ENCODE data around the gene APH1A. TPM values are rescaled to one million over a fixed set of nuclear protein-coding genes. Genes with fewer than 3 reads are reported as not detected.

The APH1A gene
- polyA plus RNA-seq, 3 donors, result 83.7 to 134 (median 83.9) TPM

Small RNA genes lying within 50 kb of the gene (small RNA-seq; reads per million reads assigned to genes)
- gene RNU2-17P (ENCODE audit: insufficient read length, low read depth), result 9.4 reads per million, percentile 73 among the genes with 10 or more reads in this experiment

Other genes with a start within 250 kb of the APH1A start
- gene VPS45, start 201.2 kb downstream of the APH1A start, polyA plus RNA-seq, result 10 to 100 TPM; 36.0 to 41.9 (median 36.8) TPM
- 100 to 1,000 TPM in 2 of 3 donors, 10 to 100 TPM in 1; 87.2 to 170 (median 110) TPM for gene PLEKHO1, start 119.1 kb downstream of the APH1A start, polyA plus RNA-seq
- gene ANP32E, start 32.9 kb downstream of the APH1A start, polyA plus RNA-seq, result 10 to 100 TPM in 2 of 3 donors, 1 to 10 TPM in 1; 4.6 to 26.6 (median 20.4) TPM
- not detected for gene CA14, start 11.2 kb downstream of the APH1A start, polyA plus RNA-seq
- gene C1orf54, start 3.8 kb upstream of the APH1A start, polyA plus RNA-seq, result 10 to 100 TPM in 1 of 3 donors, 1 to 10 TPM in 2; 9.2 to 14.5 (median 10.0) TPM
- gene CIART, start 13.5 kb upstream of the APH1A start, polyA plus RNA-seq, result under 1 TPM in 1 of 3 donors, not detected in 2; 0.61 TPM
- 10 to 100 TPM; 42.3 to 53.0 (median 49.6) TPM for gene MRPS21, start 24.8 kb upstream of the APH1A start, polyA plus RNA-seq
- 10 to 100 TPM in 1 of 3 donors, 1 to 10 TPM in 2; 5.9 to 84.7 (median 7.9) TPM for gene PRPF3, start 52.5 kb upstream of the APH1A start, polyA plus RNA-seq
- 1 to 10 TPM; 5.9 to 9.7 (median 8.2) TPM for gene RPRD2, start 95.1 kb upstream of the APH1A start, polyA plus RNA-seq
- 10 to 100 TPM; 12.0 to 14.7 (median 14.6) TPM for gene TARS2, start 218.4 kb upstream of the APH1A start, polyA plus RNA-seq
- 1 to 10 TPM in 1 of 3 donors, not detected in 2; 1.0 TPM for gene ECM1, start 239.1 kb upstream of the APH1A start, polyA plus RNA-seq
- not detected for gene FALEC, start 246.7 kb upstream of the APH1A start, polyA plus RNA-seq